HL-60/S4 treated with phorbol 12-myristate 13-acetate at 8.2 ng/mL for 4 days and 3 days (cell line): ENCODE data around the gene CRY2.
"Not testable (repeated sequence)": the region's sequence is repeated elsewhere in the genome, so short reads cannot be mapped to it uniquely, and the experiment has no call there.

ENCODE experiments used
- in situ Hi-C: fragments of 300-500 bp; cut with MboI; formaldehyde crosslinking; loops from 2 replicates; pipeline ENCODE4 v1.15.0; 2022; ENCODE audit warnings: low sequenced_read_pairs

Gene CRY2

GRCh38 chr11:45897556-45897955, 50.3 kb downstream of the CRY2 start:
- in situ Hi-C loops, result no loop called here

GRCh38 chr11:45899086-45899447, 51.8 kb downstream of the CRY2 start:
- in situ Hi-C loops, result no loop called here

GRCh38 chr11:45899448-45900174, 52.3 kb downstream of the CRY2 start:
- in situ Hi-C loops, result no loop called here

GRCh38 chr11:45900175-45900800, 53.0 kb downstream of the CRY2 start:
- in situ Hi-C loops, result not testable (repeated sequence)

GRCh38 chr11:45900916-45901617, 53.8 kb downstream of the CRY2 start:
- in situ Hi-C loops, result no loop called here

GRCh38 chr11:45901626-45902025, 54.4 kb downstream of the CRY2 start:
- in situ Hi-C loops, result no loop called here

- in situ Hi-C loops, result no loop called here
Observed at GRCh38 chr11:45902452-45903380, 55.4 kb downstream of the CRY2 start.

GRCh38 chr11:45904309-45904915, 57.1 kb downstream of the CRY2 start:
- in situ Hi-C loops, result no loop called here

- in situ Hi-C loops, result no loop called here
Observed at GRCh38 chr11:45905095-45905494, 57.8 kb downstream of the CRY2 start.

GRCh38 chr11:45905576-45905975, 58.3 kb downstream of the CRY2 start:
- in situ Hi-C loops, result not testable (repeated sequence)

GRCh38 chr11:45906096-45906682, 58.9 kb downstream of the CRY2 start:
- in situ Hi-C loops, result no loop called here

GRCh38 chr11:45906965-45907611, 59.8 kb downstream of the CRY2 start, which contains the start of gene FREY1:
Gene FREY1, minus strand, starts transcription at chr11:45907271. Its CDS starts 26 bp downstream, at chr11:45907245.
- in situ Hi-C loops, result no loop called here

GRCh38 chr11:45907911-45908370, 60.7 kb downstream of the CRY2 start:
- in situ Hi-C loops, result no loop called here

GRCh38 chr11:45909594-45910475, 62.6 kb downstream of the CRY2 start:
- in situ Hi-C loops, result no loop called here

- in situ Hi-C loops, result no loop called here
Observed at GRCh38 chr11:45910623-45911022, 63.3 kb downstream of the CRY2 start.

GRCh38 chr11:45913514-45913913, 66.2 kb downstream of the CRY2 start:
- in situ Hi-C loops, result no loop called here

- in situ Hi-C loops, result no loop called here
Observed at GRCh38 chr11:45913942-45914635, 66.8 kb downstream of the CRY2 start.

- in situ Hi-C loops, result no loop called here
Observed at GRCh38 chr11:45915446-45915845, 68.2 kb downstream of the CRY2 start.
